ENCODE results near the gene ELAVL1.
"Not testable (repeated sequence)": the region's sequence is repeated elsewhere in the genome, so short reads cannot be mapped to it uniquely, and the experiment has no call there.

The ELAVL1 gene

DNA sequence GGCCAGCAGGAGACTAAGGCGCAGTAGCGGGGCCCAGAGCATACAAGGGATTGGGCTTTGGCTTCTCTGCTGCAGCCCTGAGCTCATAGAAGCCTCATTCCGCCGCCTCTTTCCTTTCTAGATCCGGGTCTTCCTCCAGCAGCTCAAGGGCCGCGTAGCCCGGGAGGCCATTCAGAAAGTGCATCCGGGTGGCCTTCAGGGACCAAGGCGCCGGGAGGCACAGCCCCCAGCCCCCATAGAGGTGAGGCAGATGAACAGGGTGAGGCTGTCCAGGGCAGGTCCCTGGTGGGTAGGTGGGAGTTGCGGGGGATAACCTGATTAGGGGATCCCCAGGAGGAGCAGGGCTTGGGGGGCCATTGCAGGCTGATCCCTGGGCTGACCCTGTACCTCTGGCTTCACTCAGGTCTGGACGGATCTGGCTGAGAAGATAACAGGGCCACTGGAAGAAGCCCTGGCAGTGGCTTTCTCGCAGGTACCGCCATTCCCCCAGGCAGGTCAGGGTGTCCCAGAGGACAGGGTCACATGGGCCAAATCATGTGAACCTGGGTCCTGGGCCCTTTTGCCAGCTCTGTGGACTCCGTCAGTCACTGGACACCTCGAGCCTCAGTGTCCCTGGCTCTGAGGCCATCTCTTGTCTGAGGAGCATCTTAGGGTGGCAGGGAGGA is 84.0 kb downstream of the ELAVL1 start:
- DNase-seq (ENCODE audit: low spot score), result no peak

- DNase-seq (ENCODE audit: low spot score), result peak; percentile 95
These were observed 84.7 kb downstream of the ELAVL1 start for GRCh38 chr19:7920519-7921301.

GRCh38 chr19:7919610-7920518 is 85.6 kb downstream of the ELAVL1 start, which contains the start of gene SNAPC2:
Gene SNAPC2, plus strand, starts transcription at chr19:7920338. Its CDS starts 29 bp downstream, at chr19:7920367.
- DNase-seq (ENCODE audit: low spot score), result peak; percentile 93

GRCh38 chr19:7918615-7919421 is 86.6 kb downstream of the ELAVL1 start:
- DNase-seq (ENCODE audit: low spot score), result no peak

DNA sequence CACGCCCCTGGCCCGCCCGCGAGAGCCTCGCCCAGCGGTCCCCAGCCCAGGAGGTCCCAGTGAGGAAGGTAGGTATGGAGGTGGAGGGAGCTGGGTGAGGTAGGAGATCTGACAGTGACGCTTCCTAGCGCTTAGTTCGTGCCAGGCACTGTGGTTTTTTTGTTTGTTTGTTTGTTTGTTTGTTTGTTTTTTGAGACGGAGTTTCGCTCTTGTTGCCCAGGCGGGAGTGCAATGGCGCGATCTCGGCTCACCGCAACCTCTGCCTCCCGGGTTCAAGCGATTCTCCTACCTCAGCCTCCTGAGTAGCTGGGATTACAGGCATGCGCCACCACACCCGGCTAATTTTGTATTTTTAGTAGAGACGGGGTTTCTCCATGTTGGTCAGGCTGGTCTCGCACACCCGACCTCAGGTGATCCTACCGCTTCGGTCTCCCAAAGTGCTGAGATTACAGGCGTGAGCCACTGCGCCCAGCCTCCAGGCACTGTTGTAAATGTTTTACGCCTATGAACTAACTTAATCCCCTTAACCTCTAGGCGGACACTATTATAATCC is 87.3 kb downstream of the ELAVL1 start:
- not testable (repeated sequence) for DNase-seq (ENCODE audit: low spot score)

- DNase-seq (ENCODE audit: low spot score), result no peak
These were observed 88.0 kb downstream of the ELAVL1 start for GRCh38 chr19:7917267-7918061.

GRCh38 chr19:7916955-7917266 is 88.5 kb downstream of the ELAVL1 start:
- no peak for DNase-seq (ENCODE audit: low spot score)

- no peak for DNase-seq (ENCODE audit: low spot score)
These were observed 89.1 kb downstream of the ELAVL1 start for GRCh38 chr19:7916103-7916954.

GRCh38 chr19:7915250-7916102 is 90.0 kb downstream of the ELAVL1 start:
- DNase-seq (ENCODE audit: low spot score), result no peak

DNA sequence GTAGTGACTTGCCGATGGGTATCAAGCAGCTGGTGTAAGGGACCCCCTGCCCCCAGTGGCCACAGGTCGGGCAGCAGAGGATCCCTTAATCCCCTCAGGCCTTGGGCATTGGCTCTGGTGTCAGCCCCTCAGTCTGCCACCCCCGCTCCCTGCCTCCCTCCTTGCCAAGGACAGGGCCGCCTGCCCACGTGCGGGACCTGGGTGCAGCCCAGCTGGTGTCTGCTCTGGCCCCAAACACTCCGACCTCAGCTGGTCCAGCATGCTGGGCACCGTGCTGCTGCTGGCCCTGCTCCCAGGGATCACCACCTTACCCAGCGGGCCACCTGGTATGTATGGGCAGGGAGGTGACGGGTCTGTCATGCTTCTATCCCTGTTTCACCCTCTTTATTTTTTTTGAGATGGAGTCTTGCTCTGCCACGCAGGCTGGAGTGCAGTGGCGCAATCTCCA is 90.8 kb downstream of the ELAVL1 start, which contains the start of gene TGFBR3L:
TGFBR3L (plus strand) TSS at position 233 of the 448 bp plus-strand sequence.
- no peak for DNase-seq (ENCODE audit: low spot score)

DNA sequence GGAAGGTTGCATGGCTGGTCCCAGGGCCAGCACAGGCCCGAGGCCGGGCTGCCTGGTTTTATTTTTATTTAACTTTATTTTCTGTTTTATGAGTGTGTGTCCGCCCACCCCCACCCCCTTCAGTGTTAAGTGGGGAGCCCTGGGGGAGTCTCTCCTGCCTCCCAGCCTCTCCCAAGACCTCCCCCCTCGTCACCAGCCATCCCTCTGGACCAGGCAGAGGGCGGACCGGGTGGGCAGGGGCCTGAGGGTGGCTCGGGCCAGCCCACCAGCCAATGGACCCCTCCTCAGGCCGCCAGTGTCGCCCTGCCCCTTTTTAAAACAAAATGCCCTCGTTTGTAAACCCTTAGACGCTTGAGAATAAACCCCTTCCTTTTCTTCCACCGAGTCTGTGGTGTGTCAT is 91.3 kb downstream of the ELAVL1 start:
- DNase-seq (ENCODE audit: low spot score), result no peak

- DNase-seq (ENCODE audit: low spot score), result no peak
These were observed 91.8 kb downstream of the ELAVL1 start for GRCh38 chr19:7913652-7914051.

- DNase-seq (ENCODE audit: low spot score), result no peak
These were observed 92.5 kb downstream of the ELAVL1 start for GRCh38 chr19:7912697-7913564.

GRCh38 chr19:7912144-7912696 is 93.2 kb downstream of the ELAVL1 start:
- DNase-seq (ENCODE audit: low spot score), result no peak

- DNase-seq (ENCODE audit: low spot score), result no peak
These were observed 93.8 kb downstream of the ELAVL1 start for GRCh38 chr19:7911508-7912143.

GRCh38 chr19:7910321-7911161 is 94.9 kb downstream of the ELAVL1 start:
- DNase-seq (ENCODE audit: low spot score), result no peak
